Epidermal melanocyte (primary cell): ENCODE data around the gene ADAMTSL1.
"Not testable (repeated sequence)": the region's sequence is repeated elsewhere in the genome, so short reads cannot be mapped to it uniquely, and the experiment has no call there.

Experiments
- DNase-seq: peaks from one replicate; pipeline ENCODE4 v3.0.0; 2011; ENCODE audit warnings: low spot score; ENCODE audit not compliant: insufficient read length

The ADAMTSL1 gene

DNA sequence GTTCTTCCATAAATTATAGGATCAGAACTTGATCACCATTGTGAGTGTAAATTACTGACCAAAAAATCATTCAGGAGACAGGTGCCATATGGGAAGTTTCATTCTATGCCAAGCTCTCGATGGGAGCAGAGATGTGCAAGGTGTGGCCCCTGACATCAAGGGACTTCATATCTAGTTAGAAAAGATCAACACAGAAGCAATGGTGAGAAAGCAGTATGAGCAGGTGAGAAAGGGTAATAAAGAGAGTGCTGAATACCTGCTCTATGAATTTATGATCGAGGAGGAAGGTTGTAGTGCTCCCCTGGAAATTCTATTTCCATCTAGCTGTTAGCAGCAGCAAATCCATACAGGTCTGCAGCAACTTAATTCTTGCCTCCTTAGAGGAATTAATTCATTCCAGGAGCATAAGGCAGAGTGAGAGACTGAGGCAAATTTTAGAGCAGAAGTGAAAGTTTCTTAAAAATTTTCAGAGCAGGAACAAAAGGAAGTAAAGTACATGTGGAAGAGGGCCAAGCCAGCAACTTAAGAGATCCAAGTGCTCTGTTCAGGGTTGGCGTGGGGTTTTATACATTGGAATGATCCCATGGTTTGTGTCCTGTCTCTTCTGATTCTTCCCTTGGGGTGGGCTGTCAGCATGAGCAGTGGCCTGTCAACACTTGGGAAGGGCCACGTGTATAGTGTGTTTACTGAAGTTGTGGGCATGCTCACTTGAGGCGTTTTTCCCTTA lies 377.3 kb downstream of the ADAMTSL1 start:
- no peak for DNase-seq

DNA sequence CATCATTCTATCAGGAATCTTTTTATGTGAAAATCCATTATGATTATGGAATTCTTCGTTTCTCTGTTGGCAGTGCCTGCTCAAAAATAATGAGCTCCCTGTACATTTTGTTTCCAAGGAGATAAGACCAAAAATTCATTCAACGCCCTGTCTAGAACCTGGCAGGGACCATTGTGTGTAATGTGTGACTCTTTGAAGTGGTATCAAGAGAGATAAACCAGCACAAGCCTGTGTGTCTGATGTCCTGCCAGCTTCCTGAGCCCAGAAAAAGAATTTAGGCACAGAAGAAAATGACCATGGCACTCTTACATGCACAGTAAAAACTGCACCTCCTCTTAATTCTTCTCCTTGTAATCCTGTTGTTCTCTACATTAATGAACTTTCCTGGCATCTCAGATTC lies 381.7 kb downstream of the ADAMTSL1 start:
- no peak for DNase-seq

DNA sequence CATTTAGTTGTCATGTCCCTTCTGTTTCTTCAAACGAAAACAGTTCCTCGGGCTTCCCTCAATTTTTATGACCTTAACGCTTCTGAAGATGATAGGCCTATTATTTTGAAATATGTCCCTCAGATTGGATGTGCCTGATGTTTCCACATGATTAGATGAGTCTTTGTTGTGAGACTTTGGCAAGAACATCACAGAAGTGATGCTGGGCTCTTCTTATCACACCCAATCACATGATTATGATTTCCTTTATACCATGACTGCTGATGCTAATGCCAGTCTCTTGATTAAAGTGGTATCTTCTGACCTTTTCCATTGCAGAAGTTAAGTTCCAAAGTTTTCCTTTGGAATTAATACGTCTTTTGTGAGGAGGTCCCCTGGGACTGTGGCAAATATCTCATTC lies 383.4 kb downstream of the ADAMTSL1 start:
- no peak for DNase-seq

DNA sequence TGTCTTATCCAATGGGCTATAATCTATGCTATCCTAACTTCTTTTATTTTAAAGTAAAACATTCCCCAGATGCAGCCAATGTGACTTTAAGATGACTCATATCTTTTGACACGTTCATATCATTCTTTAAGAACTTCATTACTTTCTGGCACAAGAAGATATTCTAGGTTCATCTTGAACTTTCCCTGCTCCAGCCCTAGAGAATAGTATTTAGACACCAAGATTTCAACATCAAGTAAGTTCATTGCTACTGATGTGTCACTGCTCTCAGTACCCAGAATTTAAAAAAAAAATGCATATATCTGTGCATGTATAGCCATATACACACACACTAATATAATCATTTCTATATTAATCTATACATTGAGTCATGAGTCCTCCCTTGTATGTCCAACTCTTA lies 383.8 kb downstream of the ADAMTSL1 start:
- no peak for DNase-seq

DNA sequence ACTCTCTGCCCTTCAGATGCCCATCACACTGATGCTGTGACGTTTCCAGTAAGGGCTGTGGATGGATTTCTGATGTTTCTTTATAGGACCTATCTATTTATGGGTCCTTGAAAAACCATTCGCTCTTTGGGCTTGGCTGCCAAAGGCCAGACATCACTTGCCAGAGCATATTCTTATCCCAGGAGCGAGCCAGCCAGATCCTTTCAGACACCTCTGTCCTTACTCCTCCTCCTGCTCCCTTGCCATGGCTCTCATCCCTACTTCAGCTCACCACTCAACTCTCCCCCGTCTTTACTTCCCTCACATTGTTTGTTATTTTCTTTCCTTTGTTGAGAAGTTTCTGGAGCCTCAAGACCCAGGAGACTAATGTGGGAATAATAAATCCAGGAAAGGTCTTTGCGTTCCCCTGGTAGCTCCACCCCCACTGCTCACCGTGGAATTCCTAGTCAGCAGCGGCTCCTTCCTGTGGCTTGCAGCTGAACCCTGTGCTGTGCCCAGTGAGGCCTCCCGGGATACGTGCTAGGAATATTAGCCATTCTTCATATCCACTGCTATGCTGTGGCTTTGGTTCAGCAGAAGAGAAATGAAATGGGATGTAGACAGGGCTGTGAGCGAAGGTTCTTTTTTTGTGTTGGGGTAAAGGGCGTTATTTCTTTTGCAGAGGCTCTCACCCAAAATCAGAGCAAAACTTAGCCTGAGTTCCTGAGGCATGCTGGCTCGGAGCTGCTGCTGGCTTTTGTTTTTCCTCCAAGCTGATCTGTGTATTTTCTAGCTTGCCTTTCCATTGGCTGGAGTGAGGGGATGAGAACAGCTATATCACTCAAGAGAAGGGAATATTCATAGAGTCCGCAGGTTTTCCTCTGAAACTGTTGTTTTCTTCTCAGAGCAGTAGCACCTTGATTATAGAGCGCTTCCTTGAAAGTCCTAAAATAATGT lies 387.9 kb downstream of the ADAMTSL1 start:
- no peak for DNase-seq

DNA sequence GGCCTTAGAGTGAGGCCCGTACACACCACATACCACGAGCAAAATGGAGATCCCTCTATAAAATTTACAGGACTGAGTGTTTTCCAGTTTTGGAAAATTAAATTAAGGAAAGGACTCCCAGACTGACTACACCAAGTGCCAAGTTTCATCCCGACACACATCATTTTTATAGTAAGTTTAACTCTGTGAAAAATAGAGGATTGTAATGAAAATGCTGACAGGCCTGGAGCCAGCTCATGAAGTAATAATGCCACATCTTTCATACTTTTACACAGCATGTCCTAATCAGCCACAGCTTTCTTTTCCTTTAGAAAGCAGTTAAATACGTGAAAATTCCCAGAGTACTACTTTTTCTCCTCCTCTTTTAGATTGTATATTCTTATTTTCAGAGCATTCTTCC lies 389.8 kb downstream of the ADAMTSL1 start:
- no peak for DNase-seq

DNA sequence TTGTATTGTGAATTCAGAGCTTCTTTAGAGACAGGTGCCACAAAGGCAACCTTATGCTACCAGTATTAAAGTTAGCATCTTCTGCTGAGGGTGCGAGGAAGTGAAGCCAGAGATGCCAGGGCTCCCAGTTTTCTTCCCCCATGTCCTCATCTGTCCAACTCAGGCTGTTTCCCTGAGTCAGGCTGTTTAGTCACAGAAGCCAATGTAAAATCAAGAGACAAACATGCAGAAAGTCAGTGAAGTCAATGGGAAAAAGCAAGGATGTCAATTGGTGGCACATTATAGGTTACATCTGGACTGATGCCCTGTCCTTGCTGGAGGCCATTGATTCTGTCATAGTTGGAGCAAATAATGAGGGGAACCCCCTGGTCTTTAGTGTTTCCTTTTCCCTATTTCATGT lies 390.6 kb downstream of the ADAMTSL1 start:
- no peak for DNase-seq

DNA sequence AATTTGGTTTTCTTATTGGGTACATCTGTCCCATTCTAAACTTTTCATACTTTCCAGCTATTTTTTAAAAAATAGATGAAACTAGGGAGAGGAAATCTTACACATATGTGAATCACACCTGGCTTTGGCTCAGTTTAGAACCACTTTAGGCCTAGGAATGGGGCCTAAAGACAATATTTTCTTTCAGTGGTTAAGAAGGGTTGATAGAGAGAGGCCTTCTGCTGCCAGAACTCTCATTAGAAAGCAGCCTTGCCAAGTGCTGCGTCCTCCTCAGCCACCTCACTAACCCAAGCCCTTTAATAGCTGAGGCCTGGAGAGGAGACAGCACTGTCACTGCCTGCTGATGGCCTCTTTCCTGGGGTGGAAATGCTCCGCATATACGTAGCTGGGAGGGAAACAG lies 391.6 kb downstream of the ADAMTSL1 start:
- no peak for DNase-seq

DNA sequence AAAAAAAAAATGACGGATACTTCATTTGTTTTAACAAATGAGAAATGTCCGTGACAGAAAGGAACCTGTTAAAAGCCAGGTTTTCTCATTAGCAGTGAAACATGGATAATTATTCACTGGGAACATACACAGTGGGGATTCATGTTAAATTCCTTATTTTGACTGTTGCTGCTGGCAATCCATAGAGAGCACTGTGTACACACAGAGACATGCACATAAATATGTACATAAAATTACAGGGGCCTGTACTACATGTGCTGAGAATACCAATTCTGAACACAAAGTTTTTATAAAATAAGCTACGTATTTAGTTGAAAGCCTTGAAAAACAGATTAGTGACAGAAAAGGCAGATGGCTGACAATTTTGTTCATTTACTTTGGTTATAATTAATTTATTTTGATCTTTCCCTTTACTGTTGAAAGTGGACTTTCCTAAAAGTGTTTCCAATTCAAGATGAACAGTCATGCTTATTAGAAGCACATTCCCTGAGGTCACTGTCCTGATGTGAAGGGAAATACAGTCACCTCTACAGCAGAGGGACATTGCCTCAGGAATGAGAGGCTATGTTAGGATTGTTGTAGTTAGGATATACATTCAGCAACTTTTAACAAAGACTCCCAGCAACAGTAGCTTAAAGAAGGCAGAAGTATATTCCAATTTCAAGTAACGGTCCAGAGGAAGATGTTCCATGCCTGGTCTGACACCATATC lies 392.3 kb downstream of the ADAMTSL1 start:
- DNase-seq = no peak

DNA sequence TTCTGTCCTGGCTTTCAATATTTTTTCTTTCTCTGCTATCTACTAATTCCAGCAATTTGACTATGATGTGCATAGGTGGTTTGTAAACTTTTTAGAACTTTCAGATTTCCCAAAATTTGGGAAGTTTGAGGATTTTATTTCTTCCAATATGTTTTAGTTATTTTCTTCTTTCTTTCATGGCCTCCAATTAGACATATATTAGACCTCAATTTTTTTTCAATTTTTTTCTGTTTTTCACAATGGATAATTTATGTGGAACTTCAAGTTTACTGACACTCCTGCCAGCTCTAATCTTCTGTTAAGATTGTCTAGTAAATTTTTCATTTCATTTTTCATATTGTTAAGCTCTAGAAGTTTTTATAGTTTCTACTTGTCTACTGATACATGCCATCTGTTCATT lies 395.8 kb downstream of the ADAMTSL1 start:
- DNase-seq = no peak

DNA sequence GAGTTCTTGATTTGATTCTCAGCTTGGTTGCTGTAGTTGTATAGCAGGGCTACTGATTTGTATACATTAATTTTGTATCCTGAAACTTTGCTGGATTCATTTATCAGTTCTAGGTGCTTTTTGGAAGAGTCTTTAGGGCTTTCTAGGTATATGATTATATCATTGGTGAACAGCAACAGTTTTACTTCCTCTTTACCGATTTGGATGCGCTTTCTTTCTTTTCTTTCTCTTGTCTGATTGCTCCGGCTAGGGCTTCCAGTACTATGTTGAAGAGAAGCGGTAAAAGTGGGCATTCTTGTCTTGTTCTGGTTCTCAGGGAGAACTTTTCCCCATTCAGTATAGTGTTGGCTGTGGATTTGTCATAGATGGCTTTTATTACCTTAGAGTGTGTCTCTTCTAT lies 400.1 kb downstream of the ADAMTSL1 start:
- DNase-seq = no peak

DNA sequence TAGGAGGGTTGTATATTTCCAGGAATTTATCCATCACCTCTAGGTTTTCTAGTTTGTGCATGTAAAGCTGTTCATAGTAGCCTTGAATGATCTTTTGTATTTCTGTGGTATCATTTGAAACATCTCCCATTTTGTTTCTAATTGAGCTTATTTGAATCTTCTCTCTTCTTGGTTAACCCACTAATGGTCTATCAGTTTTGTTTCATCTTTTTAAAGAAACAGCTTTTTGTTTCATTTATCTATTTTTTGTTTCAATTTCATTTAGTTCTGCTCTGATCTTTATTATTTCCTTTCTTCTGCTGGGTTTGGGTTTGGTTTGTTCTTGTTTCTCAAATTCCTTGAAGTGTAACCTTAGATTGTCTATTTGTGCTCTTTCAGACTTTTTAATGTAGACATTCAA lies 401.0 kb downstream of the ADAMTSL1 start:
- not testable (repeated sequence) for DNase-seq

DNA sequence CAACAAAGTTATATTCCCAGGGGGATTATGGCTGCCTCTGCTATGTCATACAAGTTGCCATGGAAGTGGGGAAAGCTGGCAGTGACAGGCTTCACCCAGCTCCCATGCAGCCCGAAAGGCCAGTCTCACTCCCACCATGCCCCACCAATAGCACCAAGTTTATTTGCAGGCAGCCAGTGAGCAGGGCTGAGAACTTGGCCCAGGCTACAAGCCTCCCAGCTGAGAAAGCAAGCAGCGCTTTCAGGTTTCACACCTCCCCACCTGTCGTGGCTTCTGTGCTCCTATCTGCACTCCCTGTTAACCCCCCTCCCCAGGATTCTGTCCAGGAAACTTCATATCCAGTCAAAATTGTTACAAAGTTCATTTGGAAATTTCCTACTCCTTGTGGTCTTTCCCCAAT lies 404.0 kb downstream of the ADAMTSL1 start:
- DNase-seq = no peak

DNA sequence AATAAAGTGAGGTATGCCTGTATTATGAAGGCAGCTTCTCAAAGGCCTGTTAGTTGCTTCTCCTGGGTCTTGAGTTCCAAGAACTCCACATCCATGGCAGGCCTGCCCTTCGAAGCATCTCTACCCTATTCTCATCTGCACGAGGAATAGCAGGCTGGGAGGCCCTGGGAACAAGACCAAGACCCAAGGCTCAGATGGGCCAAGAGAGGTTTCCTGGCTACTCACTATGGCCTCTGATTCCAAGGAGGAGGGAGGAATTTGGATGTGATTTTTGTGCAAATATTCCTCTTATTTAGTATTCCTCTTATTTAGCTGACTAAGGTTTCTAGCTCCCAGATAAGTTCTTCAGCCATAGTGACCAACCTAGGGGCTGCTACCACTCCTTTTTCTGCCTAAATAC lies 407.8 kb downstream of the ADAMTSL1 start:
- no peak for DNase-seq

DNA sequence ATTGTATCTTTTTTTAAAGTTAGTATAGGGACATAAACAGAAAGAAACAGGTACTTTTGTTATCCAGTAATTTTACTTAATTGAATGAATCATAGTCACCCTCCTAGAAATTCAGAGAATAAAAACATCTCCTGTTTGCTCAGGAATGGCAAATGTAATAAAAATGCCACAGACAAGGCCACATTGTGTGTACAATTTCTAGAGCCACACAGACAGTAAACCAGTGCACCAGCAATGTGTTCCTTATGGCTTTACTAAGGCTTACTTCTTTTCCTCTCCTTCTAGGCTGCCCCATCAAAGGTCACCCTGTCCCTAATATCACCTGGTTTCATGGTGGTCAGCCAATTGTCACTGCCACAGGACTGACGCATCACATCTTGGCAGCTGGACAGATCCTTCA lies 413.6 kb downstream of the ADAMTSL1 start:
- no peak for DNase-seq

DNA sequence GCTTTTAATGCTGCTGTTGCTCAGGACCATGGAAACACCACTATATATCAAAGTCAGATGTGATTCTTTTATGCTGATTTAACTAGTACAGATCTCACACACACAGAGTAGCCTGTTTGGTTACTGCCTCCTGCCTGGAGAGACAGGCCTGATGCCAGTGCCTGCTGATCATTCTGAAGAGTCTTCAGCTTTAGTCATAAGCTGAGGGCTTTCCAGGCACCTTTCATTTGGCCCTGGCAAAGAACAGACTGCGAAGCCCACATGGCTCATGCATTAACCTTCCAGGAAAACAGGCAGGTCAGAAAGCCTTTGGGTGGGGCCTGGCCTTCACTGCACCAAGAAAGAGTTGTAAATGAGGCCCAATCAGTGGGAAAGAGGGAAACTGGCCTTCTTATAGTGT lies 414.3 kb downstream of the ADAMTSL1 start:
- DNase-seq = no peak

DNA sequence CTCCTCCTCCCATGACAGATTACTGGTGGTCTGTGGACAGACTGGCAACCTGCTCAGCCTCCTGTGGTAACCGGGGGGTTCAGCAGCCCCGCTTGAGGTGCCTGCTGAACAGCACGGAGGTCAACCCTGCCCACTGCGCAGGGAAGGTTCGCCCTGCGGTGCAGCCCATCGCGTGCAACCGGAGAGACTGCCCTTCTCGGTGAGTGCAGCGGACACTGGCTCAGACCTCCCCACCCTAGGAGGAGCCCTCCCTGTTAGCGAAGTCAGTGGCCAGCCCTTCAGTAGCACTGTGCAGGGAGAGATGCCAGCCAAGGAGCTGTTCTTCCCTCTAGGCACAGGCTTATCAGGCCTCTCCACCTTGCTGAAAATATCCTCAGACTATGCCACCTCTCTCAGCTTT lies 415.6 kb downstream of the ADAMTSL1 start:
- DNase-seq = no peak

DNA sequence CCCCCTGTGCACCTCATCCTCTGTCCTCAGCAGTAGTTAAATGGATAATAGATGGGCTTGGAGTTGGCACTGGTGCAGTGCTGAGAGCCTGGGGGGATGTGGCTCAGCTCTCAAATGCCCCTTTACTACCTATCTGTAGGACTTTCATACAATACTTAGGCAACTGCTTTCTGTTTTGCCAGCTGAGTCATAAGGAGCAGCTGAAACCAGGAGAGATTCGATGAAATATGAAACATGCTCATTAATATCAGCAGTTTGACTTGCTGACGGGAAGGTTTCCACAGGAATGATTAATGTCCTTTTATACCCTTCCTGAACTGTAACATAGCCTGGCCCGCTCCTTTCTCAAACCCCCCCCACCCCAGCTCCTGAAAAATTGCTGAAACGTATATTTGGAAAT lies 416.4 kb downstream of the ADAMTSL1 start:
- no peak for DNase-seq

DNA sequence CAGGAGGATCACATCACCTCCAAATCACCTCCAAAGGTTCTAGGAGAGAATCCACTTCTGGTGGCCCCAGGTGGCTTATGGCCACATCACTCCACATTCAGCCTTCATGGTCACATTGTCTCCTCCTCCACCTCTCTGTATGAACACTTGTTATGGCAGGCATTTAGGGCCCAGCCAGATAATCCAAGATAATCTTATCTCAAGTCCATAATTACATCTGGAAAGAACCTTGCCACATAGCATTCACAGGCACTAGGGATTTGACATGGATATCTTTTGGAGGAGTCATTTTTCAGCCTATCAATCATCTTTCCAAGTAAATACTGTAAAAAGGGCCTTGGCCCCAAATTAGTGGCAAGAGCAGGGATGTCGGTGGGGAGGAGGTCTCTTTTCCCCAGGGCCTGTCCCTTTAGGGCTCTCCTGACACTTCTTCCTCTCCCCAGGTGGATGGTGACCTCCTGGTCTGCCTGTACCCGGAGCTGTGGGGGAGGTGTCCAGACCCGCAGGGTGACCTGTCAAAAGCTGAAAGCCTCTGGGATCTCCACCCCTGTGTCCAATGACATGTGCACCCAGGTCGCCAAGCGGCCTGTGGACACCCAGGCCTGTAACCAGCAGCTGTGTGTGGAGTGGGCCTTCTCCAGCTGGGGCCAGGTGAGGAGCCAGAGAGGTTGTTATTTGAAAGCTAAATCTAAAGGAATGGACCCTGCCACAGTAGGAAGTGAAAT lies 418.2 kb downstream of the ADAMTSL1 start:
- DNase-seq = no peak

DNA sequence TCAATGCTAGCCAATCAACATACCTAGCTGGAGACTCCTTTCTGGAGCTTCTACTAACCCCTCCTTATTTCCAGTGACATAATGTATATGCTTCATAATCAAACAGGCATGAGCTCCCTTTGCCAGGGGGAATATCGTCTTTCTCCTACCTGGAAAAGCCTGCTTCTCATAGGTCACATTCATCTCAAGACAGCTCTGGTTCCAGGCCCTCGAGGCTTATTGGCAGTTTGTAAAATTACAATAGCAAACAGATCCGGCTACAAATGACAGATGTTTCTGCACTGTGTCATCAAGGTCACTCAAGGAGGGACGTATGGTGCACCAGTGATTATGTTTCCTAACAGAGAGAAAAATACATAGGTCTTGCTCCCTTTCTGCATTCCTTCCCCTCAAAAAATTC lies 419.1 kb downstream of the ADAMTSL1 start:
- DNase-seq = no peak

DNA sequence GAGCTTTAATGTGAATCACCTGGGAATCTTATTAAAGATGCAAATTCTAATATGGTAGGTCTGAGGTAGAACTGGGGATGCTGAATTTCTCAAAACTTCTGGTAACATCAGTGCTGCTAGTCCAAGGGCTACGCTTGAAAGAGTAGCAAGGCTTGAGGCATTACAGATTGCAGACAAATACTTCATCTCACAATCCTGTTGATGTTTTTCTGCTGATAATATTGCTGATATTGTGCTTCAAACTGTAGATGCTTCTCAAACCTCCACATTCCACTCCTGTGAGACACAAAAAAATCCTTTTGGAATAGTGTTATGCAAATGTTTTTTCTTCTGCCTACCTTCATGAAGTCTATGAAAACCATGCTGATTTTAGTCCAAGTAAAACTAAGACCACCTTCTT lies 419.5 kb downstream of the ADAMTSL1 start:
- DNase-seq = no peak
